ENCODE data around the gene RACGAP1.
A peak's percentile ranks its signal among the peaks of the same experiment; 100 is the strongest.

Gene RACGAP1

GRCh38 chr12:50050119-50050385 is 24.8 kb upstream of the RACGAP1 start:
- no peaks in the 10 kb centered on the region for H3K27me3 ChIP-seq (ENCODE audit: insufficient read depth, poor library complexity, severe bottlenecking)
- no peak for DNase-seq (ENCODE audit: low read depth in 1 of 2, low spot score in 1 of 2)
- no peak overlapping the region for H3K4me3 ChIP-seq (replicated peaks; ENCODE audit: insufficient read depth, low read length)
- H3K27ac ChIP-seq (replicated peaks): peak overlapping the region; percentile 44
- TF ChIP-seq GABPA (IDR thresholded peaks at IDR 0.05; ENCODE audit: low read depth) (no peak), SPI1 (IDR thresholded peaks at IDR 0.05; ENCODE audit: borderline replicate concordance, low read depth) (no peak), POLR2AphosphoS5 (IDR thresholded peaks at IDR 0.05; ENCODE audit: low read depth) (no peak), REST (IDR thresholded peaks at IDR 0.05; ENCODE audit: insufficient replicate concordance, low read depth) (no peak), CTCF (IDR thresholded peaks at IDR 0.05; ENCODE audit: insufficient read depth, low read length) (no peak)

DNA sequence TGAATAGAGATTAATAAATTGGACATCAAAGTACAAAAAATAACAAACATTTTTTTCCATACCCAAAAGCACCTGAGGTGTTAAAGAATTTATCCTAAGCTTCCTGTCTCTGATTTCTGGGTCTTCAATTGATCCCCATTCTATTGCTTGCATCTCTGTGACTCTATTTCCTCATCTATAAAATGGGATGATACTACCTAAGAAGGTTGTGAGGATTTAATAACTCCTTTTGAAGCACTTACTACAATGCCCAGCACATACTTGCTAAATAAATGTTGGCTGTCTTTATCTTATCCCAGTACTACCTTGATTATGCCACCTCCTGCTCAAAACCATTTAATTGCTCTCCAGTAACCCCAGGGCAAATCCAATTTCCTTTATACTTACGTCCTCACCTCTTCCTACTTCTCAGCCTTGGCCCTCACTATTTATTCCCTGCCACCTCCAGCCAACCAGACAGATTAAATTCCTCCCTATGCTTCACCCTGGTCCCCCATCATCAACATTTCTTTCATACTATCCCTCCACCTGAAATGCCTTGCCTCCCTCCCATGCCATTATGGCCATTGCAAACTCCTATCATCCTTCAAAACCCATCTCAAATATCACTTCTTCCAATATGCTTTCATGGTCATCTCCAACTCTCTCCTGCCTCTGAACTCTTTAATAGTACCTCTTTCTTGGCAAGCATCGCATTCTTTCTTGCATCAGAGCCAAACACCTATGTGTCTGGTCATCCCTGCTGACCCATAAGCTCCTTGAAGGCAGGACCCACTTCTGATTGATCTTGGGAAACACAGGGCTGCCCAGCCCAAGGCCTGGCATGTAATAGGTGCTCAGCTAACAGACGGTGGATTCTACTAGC is 24.2 kb upstream of the RACGAP1 start:
- no peak for TF ChIP-seq CTCF (IDR thresholded peaks at IDR 0.05; ENCODE audit: insufficient read depth, low read length)
- TF ChIP-seq GABPA (IDR thresholded peaks at IDR 0.05; ENCODE audit: low read depth): no peak
- no peak for TF ChIP-seq REST (IDR thresholded peaks at IDR 0.05; ENCODE audit: insufficient replicate concordance, low read depth)
- TF ChIP-seq SPI1 (IDR thresholded peaks at IDR 0.05; ENCODE audit: borderline replicate concordance, low read depth): no peak
- no peak for TF ChIP-seq POLR2AphosphoS5 (IDR thresholded peaks at IDR 0.05; ENCODE audit: low read depth)
- Histone ChIP-seq H3K4me3 (replicated peaks; ENCODE audit: insufficient read depth, low read length) (no peak overlapping the region), H3K27me3 (ENCODE audit: insufficient read depth, poor library complexity, severe bottlenecking) (no peaks in the 10 kb centered on the region), H3K27ac (replicated peaks) (peak overlapping the region; percentile 44)
- no peak for DNase-seq (ENCODE audit: low read depth in 1 of 2, low spot score in 1 of 2)

DNA sequence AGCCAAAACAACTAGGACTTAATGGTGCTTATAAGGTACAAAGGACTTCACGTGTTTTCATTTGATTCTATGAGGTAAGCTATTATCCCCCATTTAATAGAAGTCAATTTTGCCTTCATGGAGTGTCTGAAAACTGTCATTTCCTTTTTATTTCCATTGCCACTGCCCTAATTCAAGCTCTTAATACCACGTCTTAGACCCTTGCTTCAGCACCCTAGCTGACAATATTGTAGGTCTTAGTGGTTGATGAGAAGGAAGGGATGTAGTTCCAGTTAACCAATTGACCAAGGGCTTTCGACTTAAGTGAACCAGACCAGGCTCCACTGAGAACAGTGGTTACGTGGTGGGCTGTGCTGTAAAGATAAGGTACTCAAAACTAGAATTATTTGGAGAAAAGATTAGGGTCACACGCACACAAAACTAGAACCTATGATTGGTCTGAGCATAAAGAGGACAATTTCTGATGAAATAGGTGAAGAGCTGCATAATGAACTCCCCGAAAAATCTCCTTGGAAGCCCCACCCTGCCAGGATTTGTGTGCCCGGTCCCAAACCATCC is 22.5 kb upstream of the RACGAP1 start:
- TF ChIP-seq REST (IDR thresholded peaks at IDR 0.05; ENCODE audit: insufficient replicate concordance, low read depth) (no peak), POLR2AphosphoS5 (IDR thresholded peaks at IDR 0.05; ENCODE audit: low read depth) (no peak), GABPA (IDR thresholded peaks at IDR 0.05; ENCODE audit: low read depth) (no peak), SPI1 (IDR thresholded peaks at IDR 0.05; ENCODE audit: borderline replicate concordance, low read depth) (no peak), CTCF (IDR thresholded peaks at IDR 0.05; ENCODE audit: insufficient read depth, low read length) (no peak)
- Histone ChIP-seq H3K4me3 (replicated peaks; ENCODE audit: insufficient read depth, low read length) (no peak overlapping the region), H3K27me3 (ENCODE audit: insufficient read depth, poor library complexity, severe bottlenecking) (no peaks in the 10 kb centered on the region), H3K27ac (replicated peaks) (no peak overlapping the region)
- DNase-seq (ENCODE audit: low read depth in 1 of 2, low spot score in 1 of 2): no peak

Data from HL-60 (cell line).